Effector CD8-positive, alpha-beta T cell (primary cell): ENCODE data around the gene DAPK1.

Source experiments
- DNase-seq: peaks from one replicate; lab custom pipeline; 2025; lab: John Stamatoyannopoulos, UW

DAPK1 gene

DNA sequence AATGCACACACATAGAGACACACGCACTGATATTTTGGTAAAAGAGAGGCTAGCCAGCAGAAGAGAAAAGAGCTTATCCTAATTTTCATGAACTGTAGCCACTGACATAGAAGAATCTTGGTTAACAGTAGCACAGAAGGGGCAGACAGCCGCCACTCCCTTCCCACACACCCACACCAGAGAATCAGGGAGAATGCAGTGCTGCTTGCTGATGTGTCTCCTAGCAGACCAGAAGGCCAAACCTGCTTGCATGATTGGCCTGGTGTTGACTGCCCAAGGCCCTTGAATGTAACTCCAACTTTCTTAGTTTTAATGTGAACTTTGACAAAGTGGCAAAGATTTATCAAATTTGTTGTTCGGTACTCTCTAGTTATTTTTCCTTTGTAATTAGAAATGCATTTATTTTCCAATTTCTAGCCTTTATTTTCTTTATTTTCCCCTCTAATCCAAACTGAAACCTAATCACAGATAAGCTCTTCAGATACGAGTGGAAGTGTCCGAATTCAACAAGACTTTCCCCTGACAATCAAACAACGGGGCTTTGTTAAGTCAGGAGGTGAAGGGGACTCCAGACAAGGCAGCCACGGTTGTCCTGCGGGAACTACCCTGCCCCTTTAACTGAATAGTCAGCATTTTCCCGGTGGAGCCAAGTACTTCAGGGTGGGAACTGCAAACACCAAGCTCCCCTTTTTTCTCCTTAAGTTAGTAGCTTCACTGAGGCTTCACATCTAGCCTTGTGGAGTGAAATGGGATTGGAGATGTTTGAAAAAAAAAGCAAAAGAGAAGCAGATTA lies 146.3 kb downstream of the DAPK1 start:
- no peak for DNase-seq

DNA sequence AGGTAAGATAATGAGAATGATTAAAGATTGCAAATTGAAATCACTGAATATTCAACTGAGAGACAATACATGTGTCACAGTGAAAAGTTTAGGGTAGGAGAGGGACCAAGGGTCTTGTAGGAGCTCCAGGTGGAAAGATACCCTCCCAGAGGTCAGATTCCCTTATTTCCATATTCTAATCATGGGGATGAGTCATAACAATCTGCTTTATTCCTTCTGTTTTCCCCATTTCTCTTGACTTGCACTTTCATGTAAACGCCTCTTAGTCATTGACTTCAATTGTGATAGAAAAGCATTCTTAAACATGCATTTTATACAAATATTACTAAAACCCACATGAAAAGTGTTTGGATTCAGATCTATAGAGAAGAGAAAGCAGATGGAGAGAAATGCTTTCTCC lies 147.0 kb downstream of the DAPK1 start:
- no peak for DNase-seq

DNA sequence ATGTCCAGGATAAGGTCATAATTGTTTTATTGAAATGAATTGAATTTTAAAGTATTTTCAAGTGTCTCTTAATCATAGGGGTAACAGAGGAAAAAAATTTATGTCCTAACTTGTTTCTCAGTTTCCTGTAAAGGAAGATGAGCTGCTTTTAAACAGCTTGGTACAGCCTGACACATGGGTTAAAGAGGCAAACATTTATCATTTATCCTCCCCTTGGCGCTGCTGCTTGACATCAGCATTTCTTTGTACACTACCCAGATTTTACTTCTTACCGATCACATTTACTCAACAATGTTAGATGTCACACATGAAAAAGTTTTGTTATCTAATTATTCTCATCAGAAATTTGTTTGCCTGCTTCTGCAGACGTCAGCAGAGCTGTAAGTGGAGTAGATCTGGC lies 148.9 kb downstream of the DAPK1 start:
- DNase-seq: no peak

DNA sequence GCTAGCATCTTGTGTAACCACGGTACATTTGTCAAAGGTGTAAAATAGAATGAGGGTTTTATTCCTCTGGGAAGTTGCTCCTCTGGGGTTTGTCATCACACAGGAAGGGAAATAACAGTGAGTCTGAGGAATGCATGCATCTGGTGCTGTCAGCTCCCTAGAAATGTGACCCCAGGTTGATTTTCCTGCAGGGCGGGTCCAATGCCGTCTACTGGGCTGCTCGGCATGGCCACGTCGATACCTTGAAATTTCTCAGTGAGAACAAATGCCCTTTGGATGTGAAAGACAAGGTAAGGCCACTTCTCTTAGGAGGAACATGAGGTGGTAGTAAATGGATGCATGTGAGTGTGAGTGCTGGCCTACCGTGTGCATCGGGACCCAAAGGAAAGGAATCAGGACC lies 149.4 kb downstream of the DAPK1 start:
- DNase-seq: no peak

GRCh38 chr9:87648606-87649005 lies 150.9 kb downstream of the DAPK1 start:
- no peak for DNase-seq

DNA sequence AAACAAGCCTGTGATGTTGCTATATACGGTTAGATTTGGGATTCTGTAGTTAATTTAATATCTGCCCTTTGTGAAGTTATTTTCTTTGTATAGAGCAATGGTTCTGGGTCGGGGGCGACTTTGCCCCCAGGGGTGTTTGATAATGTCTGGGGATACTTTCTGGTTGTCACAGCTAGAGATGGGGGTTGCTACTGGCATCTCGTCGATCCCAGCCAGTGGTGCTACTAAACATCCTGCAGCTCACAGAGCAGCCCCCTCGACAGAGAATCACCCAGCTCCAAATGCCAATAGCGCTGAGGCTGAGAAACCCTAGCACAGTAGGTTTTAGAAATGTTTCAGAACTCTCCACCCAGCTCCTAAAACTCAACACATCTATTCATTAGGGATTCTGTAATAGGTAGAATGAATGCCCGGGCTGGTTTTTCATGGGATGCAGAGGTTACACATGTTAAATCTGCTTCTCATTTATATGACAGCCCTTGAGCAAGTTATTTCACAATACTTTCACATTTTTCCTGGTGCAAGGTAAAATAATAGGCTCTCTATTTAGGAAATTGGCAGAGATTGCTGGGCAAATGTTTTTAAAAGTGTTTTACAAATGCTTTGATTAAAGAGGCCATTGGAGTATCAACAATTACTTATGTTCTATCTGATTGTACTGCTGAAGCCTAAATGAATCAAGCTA lies 153.1 kb downstream of the DAPK1 start:
- no peak for DNase-seq

- DNase-seq: no peak
These were observed 153.8 kb downstream of the DAPK1 start for GRCh38 chr9:87651431-87651830.

DNA sequence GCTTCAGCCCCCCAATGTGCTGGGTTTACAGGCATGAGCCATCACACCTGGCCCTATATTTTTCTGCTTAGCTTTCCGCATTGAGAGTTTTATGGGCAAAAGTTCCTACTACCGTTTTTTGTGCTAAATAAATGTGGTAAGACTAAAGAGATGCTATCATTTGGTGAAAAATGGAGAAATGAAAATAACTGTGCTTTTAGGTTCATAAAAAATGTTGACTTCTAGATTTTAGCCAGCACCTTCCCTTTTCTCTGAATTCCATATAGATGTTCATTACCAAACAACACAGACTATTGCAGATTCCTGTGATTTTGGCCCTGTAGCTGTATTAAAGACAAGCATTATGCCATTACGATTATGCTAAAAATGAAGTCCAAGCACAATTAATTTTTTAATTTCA lies 156.3 kb downstream of the DAPK1 start:
- no peak for DNase-seq

DNA sequence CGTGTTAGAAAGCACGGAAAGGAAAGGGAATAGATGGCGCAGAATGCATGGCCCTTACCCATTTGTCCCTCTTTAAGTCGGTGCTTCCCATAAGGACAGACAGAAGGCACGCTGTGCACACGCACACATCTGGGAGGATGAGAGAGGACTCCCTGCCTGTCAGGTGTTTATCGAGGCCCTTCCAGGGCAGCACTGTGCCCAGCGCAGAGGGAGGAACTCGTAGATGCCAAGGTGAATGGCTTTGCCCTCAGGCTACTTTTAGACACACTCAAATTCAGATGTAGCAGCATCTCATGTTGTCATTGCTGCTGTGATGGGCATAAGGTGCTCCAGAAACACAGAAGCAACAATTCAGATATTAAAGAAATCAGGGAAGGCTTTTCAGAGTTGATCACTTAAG lies 158.1 kb downstream of the DAPK1 start:
- DNase-seq: no peak

GRCh38 chr9:87656485-87656884 lies 158.8 kb downstream of the DAPK1 start:
- DNase-seq: no peak

GRCh38 chr9:87657190-87657589 lies 159.5 kb downstream of the DAPK1 start:
- DNase-seq: no peak

DNA sequence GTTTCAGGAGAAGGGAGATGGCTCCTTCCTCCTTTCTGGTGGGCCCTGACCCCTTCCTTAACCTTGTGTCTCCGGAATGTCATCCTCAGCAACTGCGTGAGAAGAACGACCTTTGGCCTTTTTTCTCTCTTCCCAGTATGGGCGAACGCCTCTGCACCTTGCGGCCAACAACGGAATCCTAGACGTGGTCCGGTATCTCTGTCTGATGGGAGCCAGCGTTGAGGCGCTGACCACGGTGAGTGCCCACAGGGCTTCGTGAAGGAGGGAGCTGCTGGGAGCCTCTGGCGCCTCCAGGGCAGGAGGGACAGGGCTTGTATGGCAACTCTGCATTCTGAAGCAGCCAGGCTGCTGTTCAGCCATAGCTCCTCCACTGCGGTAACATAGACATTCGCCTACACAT lies 160.2 kb downstream of the DAPK1 start:
- no peak for DNase-seq

DNA sequence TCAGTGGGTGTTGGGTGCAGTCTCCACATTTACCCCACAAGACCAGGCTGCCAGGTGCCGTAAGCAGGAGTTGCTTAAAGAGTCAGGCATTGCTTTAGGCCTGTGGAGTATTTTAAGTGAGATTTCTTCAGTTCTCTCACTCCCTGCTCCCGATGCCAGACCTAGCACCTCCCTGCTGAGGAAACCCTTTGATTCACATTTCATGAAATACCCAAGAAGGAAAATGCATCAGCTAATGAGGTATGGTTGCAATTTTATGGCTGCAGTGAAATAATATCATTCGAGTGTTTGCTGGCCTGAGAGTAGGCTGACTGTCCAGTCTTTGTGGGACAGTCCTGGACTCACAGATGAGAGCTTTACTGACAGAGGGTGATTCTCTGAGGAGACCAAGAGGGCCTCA lies 160.8 kb downstream of the DAPK1 start:
- no peak for DNase-seq

GRCh38 chr9:87659534-87660419 lies 162.1 kb downstream of the DAPK1 start:
- DNase-seq: no peak

GRCh38 chr9:87661241-87661640 lies 163.6 kb downstream of the DAPK1 start:
- no peak for DNase-seq

- DNase-seq: no peak
These were observed 165.3 kb downstream of the DAPK1 start for GRCh38 chr9:87662808-87663528.

GRCh38 chr9:87663556-87663955 lies 165.9 kb downstream of the DAPK1 start:
- DNase-seq: no peak

DNA sequence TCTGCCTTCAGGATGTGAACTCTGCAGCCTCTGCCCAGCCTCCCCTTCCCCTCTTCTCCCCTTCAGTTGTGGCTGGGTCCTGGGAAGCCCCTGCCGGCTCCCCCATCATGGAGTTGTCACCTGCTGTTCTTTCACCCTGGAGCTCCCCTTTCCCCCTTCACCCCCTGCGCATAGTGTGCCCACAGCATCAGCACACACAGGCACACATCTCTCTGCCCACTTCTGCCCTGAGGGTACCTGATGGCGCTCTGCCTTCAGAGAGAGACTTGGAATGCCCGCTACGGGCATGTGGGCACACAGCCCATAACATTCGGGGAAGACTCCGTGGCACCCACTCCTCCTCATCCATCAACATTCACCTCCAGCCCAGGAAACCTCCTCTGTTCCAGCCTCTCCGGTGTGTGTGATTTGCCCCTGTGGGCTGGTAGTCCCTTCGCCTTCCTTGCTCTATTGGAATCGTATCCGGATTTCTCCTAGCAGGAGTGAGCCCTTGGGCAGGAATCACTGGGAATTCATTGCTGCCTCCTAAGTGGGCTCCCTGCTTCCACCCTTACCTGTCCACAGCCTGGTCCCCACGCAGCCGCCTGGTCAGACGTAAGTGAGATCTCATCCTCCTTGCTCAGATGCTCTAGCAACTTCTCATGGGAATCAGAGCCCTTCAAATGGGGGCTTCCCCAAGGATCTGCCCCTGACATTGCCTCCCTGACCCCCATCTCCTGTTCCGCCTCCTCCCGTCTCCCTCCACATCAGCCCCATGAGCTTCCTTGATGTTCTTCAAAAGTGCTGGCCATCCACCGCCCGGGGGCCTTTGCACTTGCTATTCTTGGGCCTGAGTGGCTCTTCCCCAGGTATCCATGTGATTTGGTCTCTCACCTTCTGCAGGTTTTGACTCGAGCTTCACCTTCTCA lies 166.7 kb downstream of the DAPK1 start:
- no peak for DNase-seq

DNA sequence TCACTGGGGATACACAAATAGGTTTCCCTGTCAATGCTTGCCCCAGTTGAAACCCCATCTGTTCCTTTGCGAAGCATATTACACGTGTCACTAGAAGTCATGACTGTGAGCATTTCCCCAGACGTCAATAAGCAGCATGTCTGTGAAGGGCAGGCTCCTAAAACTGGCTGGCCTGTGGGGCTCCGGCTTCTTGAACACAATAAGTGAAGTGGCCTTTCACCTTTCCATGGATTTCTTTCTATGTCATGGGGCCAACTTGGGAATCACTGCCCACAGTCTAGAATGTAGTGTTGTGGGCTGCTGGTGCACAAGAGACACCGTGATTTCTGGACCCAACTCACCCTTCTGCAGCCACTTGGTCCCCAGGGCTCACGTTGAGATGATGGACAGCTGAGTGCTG lies 167.8 kb downstream of the DAPK1 start:
- no peak for DNase-seq

- no peak for DNase-seq
These were observed 169.6 kb downstream of the DAPK1 start for GRCh38 chr9:87667164-87667738.

- no peak for DNase-seq
These were observed 170.6 kb downstream of the DAPK1 start for GRCh38 chr9:87668222-87668621.
